PFSK-1 (cell line): Measurements from ENCODE around the gene SHISAL1.

Experiments used
- FOXP2 ChIP-seq: optimal IDR thresholded peaks from 2 replicates; pipeline ENCODE3; 2011; ENCODE audit warnings: borderline replicate concordance, control low read depth, inconsistent platforms; ENCODE audit not compliant: insufficient read depth; ENCODE audit errors: extremely low read length, extremely low read depth
- POLR2AphosphoS5 ChIP-seq: IDR thresholded peaks from 2 replicates; pipeline ENCODE4 v1.6.1; 2012; ENCODE audit warnings: low read depth, mild to moderate bottlenecking, control low read depth, low read length, moderate library complexity
- SIN3A ChIP-seq: IDR thresholded peaks from 2 replicates; pipeline ENCODE4 v1.6.1; 2012; ENCODE audit warnings: mild to moderate bottlenecking, low read length, moderate library complexity, borderline replicate concordance; ENCODE audit not compliant: insufficient read depth
- TAF1 ChIP-seq: IDR thresholded peaks from 2 replicates; pipeline ENCODE4 v1.6.1; 2012; ENCODE audit warnings: low read length, control low read depth, borderline replicate concordance; ENCODE audit not compliant: insufficient read depth
- TF ChIP-seq, protein P1 (sequence below), 2 experiments: IDR thresholded peaks; 2 replicates each; pipeline versions ENCODE4 v1.6.1 to v1.8.0; 2011 to 2012; ENCODE audit warnings: low read depth in 2 of 2, low read length in 2 of 2, control low read depth in 1 of 2, inconsistent platforms in 1 of 2, mild to moderate bottlenecking in 1 of 2, moderate library complexity in 1 of 2; ENCODE audit not compliant: insufficient read depth in 1 of 2

DNA sequence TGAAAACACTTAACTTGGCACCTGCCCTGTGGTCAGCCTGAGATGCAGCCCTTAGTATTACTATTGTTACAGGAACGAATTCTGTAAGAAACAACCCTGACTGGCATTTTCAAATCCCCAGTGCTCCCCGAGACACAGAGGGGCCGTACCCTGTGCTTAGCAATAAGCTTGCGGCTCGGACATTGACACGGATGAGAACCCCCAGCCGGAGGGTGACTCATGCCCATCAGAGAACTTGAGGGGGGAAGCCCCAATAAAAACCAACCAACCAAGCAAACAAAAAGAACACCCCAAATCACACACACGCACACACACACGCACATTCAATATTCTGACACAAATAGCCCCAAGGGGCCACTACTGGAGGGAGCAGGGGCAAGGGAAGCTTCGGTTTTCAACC lies 63.8 kb downstream of the SHISAL1 start:
- TF ChIP-seq POLR2AphosphoS5 = no peak
- no peak for TF ChIP-seq TAF1
- no peak for TF ChIP-seq SIN3A
- TF ChIP-seq, protein P1, sequence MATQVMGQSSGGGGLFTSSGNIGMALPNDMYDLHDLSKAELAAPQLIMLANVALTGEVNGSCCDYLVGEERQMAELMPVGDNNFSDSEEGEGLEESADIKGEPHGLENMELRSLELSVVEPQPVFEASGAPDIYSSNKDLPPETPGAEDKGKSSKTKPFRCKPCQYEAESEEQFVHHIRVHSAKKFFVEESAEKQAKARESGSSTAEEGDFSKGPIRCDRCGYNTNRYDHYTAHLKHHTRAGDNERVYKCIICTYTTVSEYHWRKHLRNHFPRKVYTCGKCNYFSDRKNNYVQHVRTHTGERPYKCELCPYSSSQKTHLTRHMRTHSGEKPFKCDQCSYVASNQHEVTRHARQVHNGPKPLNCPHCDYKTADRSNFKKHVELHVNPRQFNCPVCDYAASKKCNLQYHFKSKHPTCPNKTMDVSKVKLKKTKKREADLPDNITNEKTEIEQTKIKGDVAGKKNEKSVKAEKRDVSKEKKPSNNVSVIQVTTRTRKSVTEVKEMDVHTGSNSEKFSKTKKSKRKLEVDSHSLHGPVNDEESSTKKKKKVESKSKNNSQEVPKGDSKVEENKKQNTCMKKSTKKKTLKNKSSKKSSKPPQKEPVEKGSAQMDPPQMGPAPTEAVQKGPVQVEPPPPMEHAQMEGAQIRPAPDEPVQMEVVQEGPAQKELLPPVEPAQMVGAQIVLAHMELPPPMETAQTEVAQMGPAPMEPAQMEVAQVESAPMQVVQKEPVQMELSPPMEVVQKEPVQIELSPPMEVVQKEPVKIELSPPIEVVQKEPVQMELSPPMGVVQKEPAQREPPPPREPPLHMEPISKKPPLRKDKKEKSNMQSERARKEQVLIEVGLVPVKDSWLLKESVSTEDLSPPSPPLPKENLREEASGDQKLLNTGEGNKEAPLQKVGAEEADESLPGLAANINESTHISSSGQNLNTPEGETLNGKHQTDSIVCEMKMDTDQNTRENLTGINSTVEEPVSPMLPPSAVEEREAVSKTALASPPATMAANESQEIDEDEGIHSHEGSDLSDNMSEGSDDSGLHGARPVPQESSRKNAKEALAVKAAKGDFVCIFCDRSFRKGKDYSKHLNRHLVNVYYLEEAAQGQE (IDR thresholded peaks at IDR 0.05; ENCODE audit: insufficient read depth in 1 of 2, low read depth in 2 of 2, low read length in 2 of 2) = no peak
- no peak for TF ChIP-seq FOXP2
